Neuronal stem cell (in vitro differentiated cells): ENCODE data around the gene CCDC171.

Experiments used
- DNase-seq: peaks from one replicate; pipeline ENCODE4 v3.0.0-alpha.2; 2013; ENCODE audit warnings: low spot score
- H2AFZ ChIP-seq: one replicate; pipeline ENCODE4 v1.6.1; 2013; ENCODE audit warnings: mild to moderate bottlenecking, low read length, inconsistent platforms
- H2AK5ac ChIP-seq: 2 replicates; pipeline ENCODE4 v1.6.1; 2013; ENCODE audit warnings: low read depth, mild to moderate bottlenecking, inconsistent platforms, low read length, moderate library complexity, mixed read lengths
- H2BK120ac ChIP-seq: 2 replicates; pipeline ENCODE4 v1.6.1; 2013; ENCODE audit warnings: low read depth, mild to moderate bottlenecking, inconsistent platforms, low read length, moderate library complexity, mixed read lengths
- H2BK12ac ChIP-seq: one replicate; pipeline ENCODE4 v1.6.1; 2013; ENCODE audit warnings: low read length, inconsistent platforms
- H2BK15ac ChIP-seq: 2 replicates; pipeline ENCODE4 v1.6.1; 2013; ENCODE audit warnings: mild to moderate bottlenecking, low read length, inconsistent platforms, mixed read lengths
- H2BK5ac ChIP-seq: one replicate; pipeline ENCODE4 v1.6.1; 2013; ENCODE audit warnings: inconsistent platforms, mild to moderate bottlenecking, low read length, moderate library complexity
- H3K14ac ChIP-seq: one replicate; pipeline ENCODE4 v1.6.1; 2013; ENCODE audit warnings: low read length, inconsistent platforms
- H3K18ac ChIP-seq: 2 replicates; pipeline ENCODE4 v1.6.1; 2013; ENCODE audit warnings: low read length, inconsistent platforms
- H3K23ac ChIP-seq: 2 replicates; pipeline ENCODE4 v1.6.1; 2013; ENCODE audit warnings: low read depth, mild to moderate bottlenecking, mixed read lengths, low read length, inconsistent platforms; ENCODE audit not compliant: poor library complexity
- H3K27ac ChIP-seq: replicated peaks from 3 replicates; pipeline ENCODE4 v1.5.1; 2013; ENCODE audit warnings: low read length, inconsistent platforms
- H3K27me3 ChIP-seq, 3 experiments: 2 replicates each; pipeline ENCODE4 v1.6.1; 2013; ENCODE audit warnings: low read length in 3 of 3, mild to moderate bottlenecking in 2 of 3, inconsistent platforms in 1 of 3, low read depth in 1 of 3, mixed read lengths in 1 of 3, moderate library complexity in 1 of 3; ENCODE audit not compliant: control insufficient read depth in 3 of 3, insufficient read depth in 3 of 3
- H3K36me3 ChIP-seq, 2 donors: replicated peaks in 1 of 2; 2 replicates each; pipeline ENCODE4 v1.6.1; 2013; ENCODE audit warnings: low read length in 2 of 2; ENCODE audit not compliant: control insufficient read depth in 2 of 2, insufficient read depth in 2 of 2
- H3K4ac ChIP-seq: 2 replicates; pipeline ENCODE4 v1.6.1; 2013; ENCODE audit warnings: inconsistent platforms, mild to moderate bottlenecking, low read length, moderate library complexity
- H3K4me1 ChIP-seq, 2 donors: 1 replicate in 1 of 2; 2 replicates in 1 of 2; pipeline ENCODE4 v1.6.1; 2013; ENCODE audit warnings: low read length in 2 of 2, low read depth in 1 of 2; ENCODE audit not compliant: control insufficient read depth in 2 of 2, insufficient read depth in 1 of 2
- H3K4me2 ChIP-seq: one replicate; pipeline ENCODE4 v1.6.1; 2013; ENCODE audit warnings: mild to moderate bottlenecking, low read length, inconsistent platforms; ENCODE audit not compliant: insufficient read depth, poor library complexity, severe bottlenecking
- H3K4me3 ChIP-seq, 2 donors: 2 replicates each; pipeline ENCODE4 v1.5.1; 2013; ENCODE audit warnings: low read length in 2 of 2, mild to moderate bottlenecking in 2 of 2, inconsistent platforms in 1 of 2, moderate library complexity in 1 of 2
- H3K79me1 ChIP-seq: one replicate; pipeline ENCODE4 v1.6.1; 2013; ENCODE audit warnings: low read depth, mild to moderate bottlenecking, inconsistent platforms, low read length, moderate library complexity
- H3K9ac ChIP-seq: one replicate; pipeline ENCODE4 v1.6.1; 2013; ENCODE audit warnings: mild to moderate bottlenecking, low read depth, low read length, inconsistent platforms; ENCODE audit not compliant: poor library complexity
- H3K9me3 ChIP-seq, 2 donors: replicated peaks in 1 of 2; 2 replicates each; pipeline versions ENCODE3 to v1.6.1; 2013; ENCODE audit warnings: low read length in 2 of 2, mild to moderate bottlenecking in 2 of 2, inconsistent platforms in 1 of 2, low read depth in 1 of 2, mixed read lengths in 1 of 2, moderate library complexity in 1 of 2; ENCODE audit not compliant: control insufficient read depth in 2 of 2, insufficient read depth in 1 of 2
- H4K8ac ChIP-seq: one replicate; pipeline ENCODE4 v1.6.1; 2013; ENCODE audit warnings: low read depth, mild to moderate bottlenecking, inconsistent platforms, low read length, moderate library complexity
- H4K91ac ChIP-seq: one replicate; pipeline ENCODE4 v1.6.1; 2013; ENCODE audit warnings: low read length, low read depth, mild to moderate bottlenecking, inconsistent platforms; ENCODE audit not compliant: poor library complexity
- WGBS, 2 donors: extraction: QIAGEN DNeasy Blood & Tissue Kit; methylation state at CpG; one replicate each; pipeline ENCODE4 v1.1.7; 2013; ENCODE audit warnings: missing lambda C conversion rate in 2 of 2, mixed read lengths in 1 of 2; ENCODE audit not compliant: insufficient read length in 2 of 2, insufficient replicate concordance in 1 of 2; ENCODE audit errors: extremely low coverage in 2 of 2; 5-methylcytosine and 5-hydroxymethylcytosine counted together

Gene CCDC171

GRCh38 chr9:15761551-15761950 is 208.7 kb downstream of the CCDC171 start:
- H3K27me3 ChIP-seq = no peaks in the 10 kb centered on the region
- H2AK5ac ChIP-seq = no peak overlapping the region
- H2AFZ ChIP-seq = no peak overlapping the region
- no peak overlapping the region for H3K4me3 ChIP-seq
- H3K4me2 ChIP-seq = no peak overlapping the region
- no peaks in the 10 kb centered on the region for H3K36me3 ChIP-seq
- peaks cover 2% of the 10 kb centered on the region for H3K79me1 ChIP-seq
- no peak overlapping the region for H3K18ac ChIP-seq
- no peak overlapping the region for H3K27ac ChIP-seq
- no peak overlapping the region for H3K9ac ChIP-seq
- DNase-seq = no peak
- no peak overlapping the region for H4K91ac ChIP-seq
- WGBS, 2 donors = no CpG with 5 or more reads among the region's 2 CpGs
- H3K14ac ChIP-seq = no peak overlapping the region
- no peak overlapping the region for H2BK5ac ChIP-seq
- H4K8ac ChIP-seq = no peak overlapping the region
- no peaks in the 10 kb centered on the region for H3K4me1 ChIP-seq
- no peaks in the 10 kb centered on the region for H3K9me3 ChIP-seq
- H3K4ac ChIP-seq = no peak overlapping the region
- no peak overlapping the region for H3K23ac ChIP-seq
- no peak overlapping the region for H2BK12ac ChIP-seq
- H2BK15ac ChIP-seq = no peak overlapping the region
- no peak overlapping the region for H2BK120ac ChIP-seq

- DNase-seq = no peak
- Histone ChIP-seq H3K4me1 (no peaks in the 10 kb centered on the region), H3K4me3 (no peak overlapping the region), H2BK5ac (no peak overlapping the region), H3K36me3 (no peaks in the 10 kb centered on the region), H2BK15ac (no peak overlapping the region), H4K91ac (no peak overlapping the region), H4K8ac (no peak overlapping the region), H2BK12ac (no peak overlapping the region), H3K9me3 (no peaks in the 10 kb centered on the region), H2BK120ac (no peak overlapping the region), H3K23ac (no peak overlapping the region), H3K14ac (no peak overlapping the region), H3K18ac (no peak overlapping the region), H3K9ac (no peak overlapping the region), H2AK5ac (no peak overlapping the region), H3K79me1 (peaks cover 2% of the 10 kb centered on the region), H3K4ac (no peak overlapping the region), H3K27ac (no peak overlapping the region), H2AFZ (no peak overlapping the region), H3K27me3 (no peaks in the 10 kb centered on the region), H3K4me2 (no peak overlapping the region)
- no CpG with 5 or more reads among the region's 1 CpG for WGBS, 2 donors
Measured at GRCh38 chr9:15763371-15763770, 210.5 kb downstream of the CCDC171 start.

GRCh38 chr9:15764131-15764530 is 211.3 kb downstream of the CCDC171 start:
- H3K9me3 ChIP-seq = no peaks in the 10 kb centered on the region
- H3K4me3 ChIP-seq = no peak overlapping the region
- no peaks in the 10 kb centered on the region for H3K4me1 ChIP-seq
- H2BK120ac ChIP-seq = no peak overlapping the region
- H2BK15ac ChIP-seq = no peak overlapping the region
- no peak overlapping the region for H3K18ac ChIP-seq
- no peak overlapping the region for H2BK12ac ChIP-seq
- no peak overlapping the region for H3K14ac ChIP-seq
- no peak for DNase-seq
- no peak overlapping the region for H2AFZ ChIP-seq
- no peak overlapping the region for H3K4ac ChIP-seq
- no peak overlapping the region for H3K23ac ChIP-seq
- H3K9ac ChIP-seq = no peak overlapping the region
- WGBS, 2 donors = no CpG with 5 or more reads among the region's 2 CpGs
- H3K4me2 ChIP-seq = no peak overlapping the region
- no peaks in the 10 kb centered on the region for H3K36me3 ChIP-seq
- H4K91ac ChIP-seq = no peak overlapping the region
- H2BK5ac ChIP-seq = no peak overlapping the region
- peaks cover 2% of the 10 kb centered on the region for H3K79me1 ChIP-seq
- no peak overlapping the region for H3K27ac ChIP-seq
- no peak overlapping the region for H2AK5ac ChIP-seq
- no peaks in the 10 kb centered on the region for H3K27me3 ChIP-seq
- no peak overlapping the region for H4K8ac ChIP-seq

GRCh38 chr9:15769547-15769946 is 216.7 kb downstream of the CCDC171 start:
- no peak overlapping the region for H2BK5ac ChIP-seq
- H4K8ac ChIP-seq = no peak overlapping the region
- H3K23ac ChIP-seq = no peak overlapping the region
- no CpG with 5 or more reads among the region's 5 CpGs for WGBS, 2 donors
- no peak overlapping the region for H2BK120ac ChIP-seq
- H2BK15ac ChIP-seq = no peak overlapping the region
- no peak for DNase-seq
- H3K4me1 ChIP-seq = no peaks in the 10 kb centered on the region
- no peak overlapping the region for H2AK5ac ChIP-seq
- H3K4me3 ChIP-seq = no peak overlapping the region
- H3K4ac ChIP-seq = no peak overlapping the region
- H3K4me2 ChIP-seq = no peak overlapping the region
- H2BK12ac ChIP-seq = no peak overlapping the region
- no peak overlapping the region for H3K14ac ChIP-seq
- no peak overlapping the region for H2AFZ ChIP-seq
- H3K79me1 ChIP-seq = peaks cover 2% of the 10 kb centered on the region
- H4K91ac ChIP-seq = no peak overlapping the region
- no peak overlapping the region for H3K9ac ChIP-seq
- no peaks in the 10 kb centered on the region for H3K9me3 ChIP-seq
- no peak overlapping the region for H3K18ac ChIP-seq
- H3K36me3 ChIP-seq = no peaks in the 10 kb centered on the region
- no peak overlapping the region for H3K27ac ChIP-seq
- H3K27me3 ChIP-seq = no peaks in the 10 kb centered on the region
